Stimulated activated CD4-positive, alpha-beta T cell treated with anti-CD3 and anti-CD28 coated beads, Interleukin-15, amount 100 ng/mL, for 48 hours (primary cell): ENCODE data around the gene ANKRD60.
A peak's percentile ranks its signal among the peaks of the same experiment; 100 is the strongest.

ENCODE experiments used
- DNase-seq, 2 donors: peaks; one replicate each; pipeline ENCODE4 v3.0.0-alpha.2; 2020; ENCODE audit warnings: low read depth in 2 of 2

ANKRD60 gene

GRCh38 chr20:58244517-58245030, 16.1 kb upstream of the ANKRD60 start:
- DNase-seq, result no peak

GRCh38 chr20:58243653-58244410, 15.4 kb upstream of the ANKRD60 start:
- DNase-seq, result no peak

DNA sequence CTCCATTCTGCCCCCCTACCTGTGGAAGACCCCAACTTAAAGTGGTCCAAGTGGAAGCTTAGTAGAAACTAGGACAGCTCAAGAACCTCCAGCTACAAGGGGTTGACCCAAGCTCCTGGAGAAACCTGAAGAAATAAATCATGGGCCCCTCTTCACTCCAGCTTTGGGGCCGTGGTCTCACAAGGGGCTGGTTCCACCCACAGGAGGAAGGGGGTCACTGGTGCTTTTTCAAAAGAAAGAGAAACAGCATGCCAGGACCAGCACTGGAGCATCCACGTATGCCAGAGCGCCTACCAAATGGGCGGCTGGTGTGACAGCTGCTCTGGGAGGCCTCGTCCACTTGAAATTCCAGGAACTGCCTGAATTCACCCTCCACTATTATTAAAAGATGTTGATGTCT, 14.4 kb upstream of the ANKRD60 start:
- DNase-seq, result no peak

DNA sequence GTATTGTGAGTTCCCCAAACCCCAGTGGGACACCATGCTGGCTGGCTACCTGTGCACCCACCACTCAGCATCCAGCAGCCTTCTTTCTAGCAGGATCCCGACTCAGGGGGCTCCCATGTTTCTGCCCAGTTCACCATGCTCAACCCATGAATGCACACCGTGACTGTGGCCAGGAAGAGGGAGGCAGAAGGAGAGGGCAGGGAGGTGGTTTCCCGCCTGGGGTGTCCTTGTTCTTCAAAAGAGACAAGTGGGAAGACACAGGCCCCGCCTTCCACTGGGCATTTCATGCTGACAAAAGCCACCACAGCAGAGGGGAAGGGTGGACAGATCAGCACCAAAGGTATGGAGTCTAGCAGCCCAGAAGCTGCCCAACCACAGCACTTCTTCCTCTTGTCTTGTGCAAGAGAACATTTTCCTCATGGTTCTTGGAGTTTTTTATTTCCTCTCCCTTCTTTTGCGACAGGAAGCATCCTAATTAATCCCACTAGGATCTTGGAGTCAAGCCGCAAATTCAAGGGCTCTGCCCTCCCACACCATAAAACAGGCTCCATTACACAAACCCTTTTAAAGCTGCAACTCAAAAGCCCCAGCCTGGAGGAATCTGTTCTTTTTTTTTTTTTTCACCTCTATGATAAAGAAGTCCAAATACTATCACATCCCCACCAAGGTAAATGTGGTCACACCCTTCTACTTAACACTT, 13.5 kb upstream of the ANKRD60 start:
- no peak for DNase-seq

- DNase-seq, result no peak
Measured at GRCh38 chr20:58240471-58240870, 12.0 kb upstream of the ANKRD60 start.

DNA sequence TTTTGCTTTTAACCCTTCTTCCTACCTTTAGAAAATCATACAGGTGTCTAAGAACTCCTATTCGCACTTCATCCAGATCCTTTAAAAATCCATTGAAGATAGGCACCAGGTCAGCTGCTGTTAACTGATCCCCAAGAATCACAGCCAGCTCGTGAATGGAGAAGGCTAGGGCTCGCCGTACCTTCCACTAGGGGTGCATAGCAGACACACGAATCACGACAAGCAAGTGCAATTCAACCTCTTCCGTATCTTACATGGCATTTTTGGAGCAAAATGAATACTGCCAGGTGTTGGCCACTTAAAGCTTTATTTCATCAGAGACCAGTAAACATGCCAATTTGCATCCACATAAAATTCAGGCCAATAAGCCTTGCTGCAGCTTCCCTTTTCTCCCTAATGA, 10.8 kb upstream of the ANKRD60 start:
- DNase-seq, result no peak

DNA sequence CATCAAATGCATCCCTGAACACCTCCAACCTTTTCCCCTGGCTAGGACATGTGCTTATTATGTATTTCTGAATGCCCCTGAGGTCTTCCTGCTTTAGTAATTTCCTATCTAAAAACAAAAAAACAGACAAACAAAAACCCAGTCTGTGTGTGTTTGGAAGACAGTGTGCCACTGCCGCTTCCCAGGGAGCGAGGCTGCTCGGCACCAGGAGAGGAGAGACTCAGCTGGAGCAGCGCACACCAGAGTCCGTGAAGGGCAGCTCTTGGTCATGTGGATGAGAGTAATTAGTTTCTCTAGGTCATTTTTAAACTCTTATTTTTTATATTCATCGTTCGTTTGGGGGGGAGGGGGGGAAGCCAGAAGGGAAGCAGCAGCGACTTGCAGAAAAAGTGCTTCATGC, 10.0 kb upstream of the ANKRD60 start:
- DNase-seq, result no peak

DNA sequence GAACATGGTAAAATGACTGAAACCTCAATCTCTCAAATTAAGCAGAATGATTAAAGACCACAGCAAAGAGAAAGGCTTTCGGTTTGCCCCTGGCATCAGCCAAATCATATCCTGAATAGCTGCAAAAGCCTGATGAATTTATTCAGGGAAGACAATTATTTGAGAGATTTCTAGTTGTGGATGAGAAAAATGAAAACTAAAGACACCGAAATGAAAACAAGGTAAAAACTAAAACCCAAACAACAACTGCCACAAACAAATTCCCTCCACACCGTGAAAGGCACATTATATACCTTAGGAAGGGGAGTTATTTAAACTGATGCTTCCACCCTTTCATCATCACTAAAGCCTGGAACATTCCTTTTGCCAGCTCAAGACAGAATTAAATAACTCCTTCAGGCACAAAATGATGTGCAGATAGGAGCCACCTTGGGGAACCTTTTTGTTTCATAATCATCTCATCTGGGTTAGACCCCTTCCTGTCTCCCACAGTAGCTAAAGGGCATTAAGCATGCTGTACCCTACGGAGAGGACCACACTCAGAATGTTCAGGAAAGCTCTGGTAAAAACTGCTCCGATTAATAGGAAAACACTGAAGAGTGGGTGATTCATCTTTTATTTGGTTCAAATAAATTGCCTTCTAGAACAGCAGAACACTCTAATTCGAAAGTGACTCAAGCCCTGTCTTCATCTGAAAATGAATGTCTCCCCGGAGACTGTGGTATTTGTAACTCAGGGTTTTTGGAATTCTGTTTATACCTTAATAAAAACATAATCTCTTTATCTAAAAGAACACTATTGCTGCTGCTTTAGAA, 9.1 kb upstream of the ANKRD60 start:
- no peak for DNase-seq

DNA sequence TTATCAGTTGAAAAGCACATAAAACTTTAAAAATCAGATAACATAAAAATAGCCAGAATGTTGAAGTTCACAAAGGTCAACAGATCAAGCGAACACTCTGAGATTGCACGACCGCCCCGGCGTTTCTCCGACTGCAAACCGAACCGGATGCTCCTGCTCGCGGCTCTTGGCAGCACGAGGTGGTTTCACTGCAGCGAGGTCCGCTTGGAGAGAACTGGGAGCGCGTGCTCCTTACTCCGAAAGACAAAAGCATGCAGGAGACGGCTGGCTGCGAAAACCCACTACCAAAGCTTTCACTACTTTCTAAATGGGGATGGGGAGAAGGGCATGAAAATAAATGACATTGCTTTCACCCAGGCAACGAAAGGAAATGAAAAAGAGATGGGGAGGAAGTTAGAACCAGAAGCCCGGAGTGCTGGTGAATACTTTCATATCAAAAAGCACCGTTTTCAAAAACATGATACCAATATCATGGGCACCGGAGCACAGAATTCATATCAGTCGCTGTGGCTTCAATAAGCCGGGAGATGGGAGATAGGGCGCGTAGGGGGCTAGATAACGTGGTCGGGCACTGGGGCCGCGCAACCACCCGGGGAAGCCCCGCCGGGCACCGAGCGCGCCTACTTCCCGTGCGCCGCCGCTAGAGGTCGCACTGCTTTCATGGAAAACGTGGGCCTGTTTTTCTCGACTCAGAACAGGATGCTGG, 8.3 kb upstream of the ANKRD60 start:
- peak; percentile 67 to 83 for DNase-seq

DNA sequence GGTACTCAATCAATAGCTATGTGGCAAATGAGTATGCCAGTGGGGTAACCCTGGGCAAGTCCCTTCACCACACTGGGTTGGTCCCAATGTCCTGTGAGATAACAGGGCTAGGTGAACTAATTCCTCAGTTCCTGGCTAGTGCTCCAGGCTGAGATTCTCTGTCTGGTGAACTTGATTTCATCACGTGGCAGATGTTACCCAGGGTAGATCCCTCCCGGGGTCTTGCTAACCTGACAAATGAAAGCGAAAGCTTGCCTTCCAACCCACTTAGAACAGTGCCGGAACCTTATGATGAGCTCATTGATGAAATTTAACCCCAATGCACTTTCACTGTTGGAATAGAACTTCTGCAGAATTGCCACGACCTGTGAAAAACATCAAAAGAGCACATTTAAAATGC, 6.6 kb upstream of the ANKRD60 start:
- DNase-seq, result no peak

- DNase-seq, result peak in 1 of 2 donors; percentile 41
Measured at GRCh38 chr20:58233881-58234528, 5.6 kb upstream of the ANKRD60 start.

DNA sequence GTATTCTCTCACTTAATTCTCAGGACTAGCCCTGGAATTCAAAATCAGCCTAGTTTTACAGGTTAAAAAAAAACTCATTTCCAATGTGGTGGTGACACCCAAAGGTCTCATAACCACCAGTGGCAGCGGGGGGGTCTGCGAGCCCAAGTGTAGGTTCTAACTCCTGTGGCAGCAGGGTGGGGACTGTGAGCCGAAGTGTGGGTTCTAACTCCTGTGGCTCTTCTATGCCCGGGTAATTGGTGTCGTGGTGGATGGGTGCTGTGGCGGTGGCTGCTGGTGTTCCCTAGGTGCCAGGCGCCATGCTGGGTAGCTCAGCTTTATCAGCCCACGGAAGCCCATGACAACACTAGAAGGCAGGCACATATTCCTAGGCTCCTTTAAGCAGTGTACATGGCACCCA, 4.9 kb upstream of the ANKRD60 start:
- no peak for DNase-seq

GRCh38 chr20:58231683-58232082, 3.2 kb upstream of the ANKRD60 start:
- no peak for DNase-seq

GRCh38 chr20:58229198-58229798, 845 bp upstream of the ANKRD60 start:
- DNase-seq, result no peak

- DNase-seq, result no peak
Measured at GRCh38 chr20:58228103-58228483, 360 bp downstream of the ANKRD60 start.

DNA sequence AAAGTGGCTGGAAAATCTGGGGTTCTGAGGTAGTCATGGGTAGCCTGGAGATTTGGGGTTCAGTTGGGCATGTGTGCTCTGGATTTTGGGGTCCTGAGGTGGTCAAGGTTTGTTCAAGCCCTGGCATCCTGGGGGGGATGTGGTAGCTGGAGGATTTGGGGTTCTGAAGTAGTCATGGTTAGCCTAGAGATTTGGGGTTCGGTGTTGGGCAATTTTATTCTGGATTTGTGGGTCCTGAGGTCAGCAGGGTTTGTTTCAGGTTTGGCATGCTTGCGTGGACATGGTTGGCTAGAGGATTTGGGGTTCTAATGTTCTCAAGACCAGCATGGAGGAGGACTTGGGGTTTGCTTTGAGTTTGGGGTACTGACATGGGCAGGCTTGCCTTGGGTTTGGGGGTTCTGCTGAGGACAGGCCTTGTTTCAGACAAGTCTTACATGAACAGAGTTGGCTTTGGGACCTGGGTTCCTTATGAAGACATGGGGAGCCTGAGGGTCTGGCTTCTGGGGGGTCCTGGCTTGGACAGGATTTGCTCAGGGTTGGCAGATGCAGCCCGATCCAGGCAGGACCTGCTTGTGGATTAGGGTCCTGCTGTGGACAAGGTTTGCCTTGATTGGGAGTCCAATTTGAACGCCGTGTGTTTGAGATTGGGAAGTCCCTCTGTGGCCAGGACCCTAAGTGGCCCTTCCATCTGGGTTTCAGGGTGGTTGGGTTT, 906 bp downstream of the ANKRD60 start:
- DNase-seq, result no peak

DNA sequence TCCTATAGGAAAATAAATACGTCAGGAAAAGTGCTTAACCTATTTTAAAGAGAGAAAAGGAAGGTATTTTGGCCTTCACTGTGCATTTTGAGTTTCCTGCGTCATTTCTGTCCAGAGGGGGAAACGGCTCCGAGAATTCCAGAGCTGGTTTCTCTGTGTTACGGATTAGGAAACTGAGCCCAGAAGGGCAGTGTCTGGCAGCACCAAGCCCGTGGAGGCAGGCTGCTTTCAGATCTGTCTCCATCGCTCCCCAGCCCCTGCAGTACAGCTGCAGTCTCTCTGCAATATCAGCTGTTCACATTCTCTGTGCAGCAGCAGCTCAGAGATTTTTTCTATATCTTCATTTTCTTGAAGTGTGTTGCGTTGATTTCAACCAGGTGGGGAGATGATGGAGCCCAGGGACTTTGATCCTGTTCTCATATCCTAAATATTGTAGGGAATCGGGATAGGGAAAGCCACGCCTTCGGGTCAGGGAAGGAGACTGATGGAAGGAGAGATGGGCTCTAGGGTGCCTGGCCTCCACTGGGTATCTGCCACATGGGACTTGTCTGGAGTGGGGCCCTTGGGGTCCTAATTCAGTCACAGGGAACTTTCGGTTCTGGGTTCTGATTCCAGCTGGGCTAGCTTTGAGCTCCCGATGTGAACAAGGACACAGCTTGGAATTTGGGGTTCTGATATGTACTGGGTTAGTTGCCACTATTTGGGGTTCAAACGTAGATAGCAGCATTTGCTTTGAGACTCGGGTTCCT, 2.8 kb downstream of the ANKRD60 start:
- DNase-seq, result no peak

GRCh38 chr20:58224974-58225373, 3.5 kb downstream of the ANKRD60 start:
- DNase-seq, result no peak

GRCh38 chr20:58224097-58224496, 4.4 kb downstream of the ANKRD60 start:
- DNase-seq, result peak; percentile 30 to 45
